OCI-LY1 (cell line): ENCODE results near the gene ARPIN.

Experiments
- H2AFZ ChIP-seq: fragments of 200-600 bp; sonication (generic), shearing (Covaris generic); 2 replicates; pipeline ENCODE4 v1.6.0; 2014; ENCODE audit warnings: antibody characterized with exemption, mild to moderate bottlenecking, low read length
- H3F3A ChIP-seq: fragments of 200-600 bp; sonication (generic), shearing (Covaris generic); 2 replicates; pipeline ENCODE4 v1.6.0; 2014; ENCODE audit warnings: mild to moderate bottlenecking, antibody characterized with exemption, low read length, moderate library complexity; ENCODE audit not compliant: insufficient read depth
- H3K27ac ChIP-seq: fragments of 200-600 bp; sonication (generic); 2 replicates; pipeline ENCODE4 v1.5.1; 2014; ENCODE audit warnings: low read length, mixed run types, mild to moderate bottlenecking, low read depth; ENCODE audit not compliant: poor library complexity, severe bottlenecking
- H3K27me3 ChIP-seq: fragments of 200-600 bp; sonication (generic); 2 replicates; pipeline ENCODE4 v1.6.0; 2014; ENCODE audit warnings: antibody characterized with exemption, mild to moderate bottlenecking, low read length, moderate library complexity; ENCODE audit not compliant: insufficient read depth
- H3K36me3 ChIP-seq: fragments of 200-600 bp; sonication (generic); 2 replicates; pipeline ENCODE4 v1.6.1; 2014; ENCODE audit warnings: mild to moderate bottlenecking, antibody characterized with exemption, low read length, moderate library complexity, mixed read lengths; ENCODE audit not compliant: insufficient read depth
- H3K4me1 ChIP-seq: fragments of 200-600 bp; sonication (generic); 2 replicates; pipeline ENCODE4 v1.5.1; 2014; ENCODE audit warnings: mild to moderate bottlenecking, low read length, moderate library complexity; ENCODE audit not compliant: insufficient read depth, severe bottlenecking
- H3K4me2 ChIP-seq: fragments of 200-600 bp; sonication (generic), shearing (Covaris generic); 2 replicates; pipeline ENCODE4 v1.6.1; 2014; ENCODE audit warnings: low read length
- H3K4me3 ChIP-seq: fragments of 200-600 bp; sonication (generic); 2 replicates; pipeline ENCODE4 v1.5.1; 2014; ENCODE audit warnings: low read length, low read depth, mild to moderate bottlenecking, mixed read lengths; ENCODE audit not compliant: poor library complexity, severe bottlenecking
- H3K79me2 ChIP-seq: fragments of 200-600 bp; shearing (Covaris generic); 2 replicates; pipeline ENCODE4 v1.6.1; 2016; ENCODE audit warnings: mixed run types, low read length, mixed read lengths; ENCODE audit not compliant: insufficient read depth
- H3K9ac ChIP-seq: fragments of 200-600 bp; sonication (generic), shearing (Covaris generic); 2 replicates; pipeline ENCODE4 v1.6.1; 2014; ENCODE audit warnings: mild to moderate bottlenecking, low read length, mixed read lengths
- H3K9me2 ChIP-seq: fragments of 200-600 bp; sonication (generic), shearing (Covaris generic); 2 replicates; pipeline ENCODE4 v1.6.1; 2014; ENCODE audit warnings: low read depth, mild to moderate bottlenecking, low read length, mixed read lengths
- H3K9me3 ChIP-seq: fragments of 200-600 bp; shearing (Covaris generic); 2 replicates; pipeline ENCODE4 v1.6.1; 2014; ENCODE audit warnings: low read length, mixed read lengths
- H4K20me1 ChIP-seq: fragments of 200-600 bp; sonication (generic), shearing (Covaris generic); 2 replicates; pipeline ENCODE4 v1.6.0; 2016; ENCODE audit warnings: mild to moderate bottlenecking, low read length; ENCODE audit not compliant: insufficient read depth
- EZH2 ChIP-seq: fragments of 200-600 bp; sonication (generic), shearing (Covaris generic); IDR thresholded peaks from 2 replicates; pipeline ENCODE4 v1.8.0; 2017; ENCODE audit warnings: borderline replicate concordance, mixed run types, mild to moderate bottlenecking, antibody characterized with exemption, low read length, moderate library complexity, mixed read lengths
- TF ChIP-seq, protein P1 (sequence below): fragments of 200-600 bp; sonication (generic), shearing (Covaris generic); IDR thresholded peaks from 2 replicates; pipeline ENCODE4 v1.5.1; 2017; ENCODE audit warnings: mild to moderate bottlenecking, antibody characterized with exemption, low read length, moderate library complexity, mixed read lengths

ARPIN gene

GRCh38 chr15:89932880-89933279, 20.1 kb upstream of the ARPIN start:
- no peaks in the 10 kb centered on the region for H4K20me1 ChIP-seq
- H3K9ac ChIP-seq = no peak overlapping the region
- no peak overlapping the region for H3K4me3 ChIP-seq
- H3K4me2 ChIP-seq = no peak overlapping the region
- no peaks in the 10 kb centered on the region for H3K9me3 ChIP-seq
- no peaks in the 10 kb centered on the region for H3K36me3 ChIP-seq
- H3K79me2 ChIP-seq = no peaks in the 10 kb centered on the region
- H3K27ac ChIP-seq = no peak overlapping the region
- no peaks in the 10 kb centered on the region for H3K4me1 ChIP-seq
- no peak overlapping the region for H2AFZ ChIP-seq
- peaks cover 7% of the 10 kb centered on the region; the same call in 1 of the 2 replicates for H3K27me3 ChIP-seq
- H3F3A ChIP-seq = no peaks in the 10 kb centered on the region
- TF ChIP-seq, protein P1, sequence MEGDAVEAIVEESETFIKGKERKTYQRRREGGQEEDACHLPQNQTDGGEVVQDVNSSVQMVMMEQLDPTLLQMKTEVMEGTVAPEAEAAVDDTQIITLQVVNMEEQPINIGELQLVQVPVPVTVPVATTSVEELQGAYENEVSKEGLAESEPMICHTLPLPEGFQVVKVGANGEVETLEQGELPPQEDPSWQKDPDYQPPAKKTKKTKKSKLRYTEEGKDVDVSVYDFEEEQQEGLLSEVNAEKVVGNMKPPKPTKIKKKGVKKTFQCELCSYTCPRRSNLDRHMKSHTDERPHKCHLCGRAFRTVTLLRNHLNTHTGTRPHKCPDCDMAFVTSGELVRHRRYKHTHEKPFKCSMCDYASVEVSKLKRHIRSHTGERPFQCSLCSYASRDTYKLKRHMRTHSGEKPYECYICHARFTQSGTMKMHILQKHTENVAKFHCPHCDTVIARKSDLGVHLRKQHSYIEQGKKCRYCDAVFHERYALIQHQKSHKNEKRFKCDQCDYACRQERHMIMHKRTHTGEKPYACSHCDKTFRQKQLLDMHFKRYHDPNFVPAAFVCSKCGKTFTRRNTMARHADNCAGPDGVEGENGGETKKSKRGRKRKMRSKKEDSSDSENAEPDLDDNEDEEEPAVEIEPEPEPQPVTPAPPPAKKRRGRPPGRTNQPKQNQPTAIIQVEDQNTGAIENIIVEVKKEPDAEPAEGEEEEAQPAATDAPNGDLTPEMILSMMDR = no peak
- no peak for TF ChIP-seq EZH2
- no peaks in the 10 kb centered on the region for H3K9me2 ChIP-seq

GRCh38 chr15:89928421-89928820, 15.7 kb upstream of the ARPIN start:
- Histone ChIP-seq H3K79me2 (no peaks in the 10 kb centered on the region), H2AFZ (no peak overlapping the region), H3K4me3 (no peak overlapping the region), H3K9me3 (no peaks in the 10 kb centered on the region), H3K27me3 (no peaks in the 10 kb centered on the region), H3K4me2 (no peak overlapping the region), H3K9ac (no peak overlapping the region), H3K4me1 (no peaks in the 10 kb centered on the region), H4K20me1 (no peaks in the 10 kb centered on the region), H3K9me2 (no peaks in the 10 kb centered on the region), H3K36me3 (no peaks in the 10 kb centered on the region), H3K27ac (no peak overlapping the region), H3F3A (no peaks in the 10 kb centered on the region)
- TF ChIP-seq EZH2 = no peak
- TF ChIP-seq, protein P1 = no peak

DNA sequence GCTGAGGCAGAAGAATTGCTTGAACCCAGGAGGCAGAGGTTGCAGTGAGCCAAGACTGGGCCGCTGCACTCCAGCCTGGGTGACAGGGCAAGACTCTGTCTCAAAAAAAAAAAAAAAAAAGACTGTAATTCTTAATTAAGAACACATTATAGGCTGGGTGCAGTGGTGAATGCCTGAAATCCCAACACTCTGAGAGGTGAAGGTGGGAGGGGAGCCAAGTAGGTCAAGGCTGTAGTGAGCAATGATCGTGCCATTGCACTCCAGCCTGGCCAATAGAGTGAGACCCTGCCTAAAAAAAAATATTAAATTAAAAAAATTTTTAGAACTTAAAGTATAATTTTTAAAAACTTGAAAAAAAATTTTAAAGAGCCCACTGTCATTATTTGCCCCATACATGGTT, 13.4 kb upstream of the ARPIN start:
- Histone ChIP-seq H3K9ac (no peak overlapping the region), H3K4me1 (no peaks in the 10 kb centered on the region), H3K4me2 (no peak overlapping the region), H3K9me3 (no peaks in the 10 kb centered on the region), H3K9me2 (no peaks in the 10 kb centered on the region), H3K36me3 (no peaks in the 10 kb centered on the region), H2AFZ (no peak overlapping the region), H3K79me2 (no peaks in the 10 kb centered on the region), H3K27ac (no peak overlapping the region), H3K27me3 (no peaks in the 10 kb centered on the region), H3K4me3 (no peak overlapping the region), H4K20me1 (no peaks in the 10 kb centered on the region), H3F3A (no peaks in the 10 kb centered on the region)
- TF ChIP-seq, protein P1 = no peak
- no peak for TF ChIP-seq EZH2
